Measurements from ENCODE around the gene PSMD9.

Gene PSMD9

GRCh38 chr12:121953117-121953692 is 64.6 kb downstream of the PSMD9 start:
- no peak for DNase-seq (ENCODE audit: low spot score)
- no peak for TF ChIP-seq CTCF (IDR thresholded peaks at IDR 0.05; ENCODE audit: borderline replicate concordance, control extremely low read depth, extremely low read depth, insufficient read depth, missing control alignments)
- in situ Hi-C loops (cut with MboI; ENCODE audit: low sequenced_read_pairs, unreplicated experiment) = no loop called here

- no peak for DNase-seq (ENCODE audit: low spot score)
- in situ Hi-C loops (cut with MboI; ENCODE audit: low sequenced_read_pairs, unreplicated experiment) = no loop called here
- no peak for TF ChIP-seq CTCF (IDR thresholded peaks at IDR 0.05; ENCODE audit: borderline replicate concordance, control extremely low read depth, extremely low read depth, insufficient read depth, missing control alignments)
Observed at GRCh38 chr12:121953695-121954094, 65.1 kb downstream of the PSMD9 start.

GRCh38 chr12:121955258-121956237 is 67.0 kb downstream of the PSMD9 start:
- no peak for DNase-seq (ENCODE audit: low spot score)
- TF ChIP-seq CTCF (IDR thresholded peaks at IDR 0.05; ENCODE audit: borderline replicate concordance, control extremely low read depth, extremely low read depth, insufficient read depth, missing control alignments) = peak; percentile 19
- in situ Hi-C loops (cut with MboI; ENCODE audit: low sequenced_read_pairs, unreplicated experiment) = no loop called here

GRCh38 chr12:121957861-121958515 is 69.4 kb downstream of the PSMD9 start:
- TF ChIP-seq CTCF (IDR thresholded peaks at IDR 0.05; ENCODE audit: borderline replicate concordance, control extremely low read depth, extremely low read depth, insufficient read depth, missing control alignments) = no peak
- in situ Hi-C loops (cut with MboI; ENCODE audit: low sequenced_read_pairs, unreplicated experiment) = no loop called here
- DNase-seq (ENCODE audit: low spot score) = no peak

- no peak for DNase-seq (ENCODE audit: low spot score)
- in situ Hi-C loops (cut with MboI; ENCODE audit: low sequenced_read_pairs, unreplicated experiment) = no loop called here
- TF ChIP-seq CTCF (IDR thresholded peaks at IDR 0.05; ENCODE audit: borderline replicate concordance, control extremely low read depth, extremely low read depth, insufficient read depth, missing control alignments) = no peak
Observed at GRCh38 chr12:121958541-121959240, 70.1 kb downstream of the PSMD9 start.

GRCh38 chr12:121960541-121960940 is 72.0 kb downstream of the PSMD9 start:
- in situ Hi-C loops (cut with MboI; ENCODE audit: low sequenced_read_pairs, unreplicated experiment) = no loop called here
- DNase-seq (ENCODE audit: low spot score) = no peak
- no peak for TF ChIP-seq CTCF (IDR thresholded peaks at IDR 0.05; ENCODE audit: borderline replicate concordance, control extremely low read depth, extremely low read depth, insufficient read depth, missing control alignments)
